Fibroblast of peridontal ligament (primary cell): ENCODE data around the gene CYB5B.
A peak's percentile ranks its signal among the peaks of the same experiment; 100 is the strongest.

Experiments
- DNase-seq: peaks from one replicate; pipeline ENCODE4 v3.0.0-alpha.2; 2010; ENCODE audit errors: extremely low read depth

The CYB5B gene

GRCh38 chr16:69424053-69424934 lies at the start of gene CYB5B:
CYB5B (plus strand) TSS chr16:69424619; CDS start chr16:69424684, 65 bp downstream.
- DNase-seq, result peak; percentile 99

DNA sequence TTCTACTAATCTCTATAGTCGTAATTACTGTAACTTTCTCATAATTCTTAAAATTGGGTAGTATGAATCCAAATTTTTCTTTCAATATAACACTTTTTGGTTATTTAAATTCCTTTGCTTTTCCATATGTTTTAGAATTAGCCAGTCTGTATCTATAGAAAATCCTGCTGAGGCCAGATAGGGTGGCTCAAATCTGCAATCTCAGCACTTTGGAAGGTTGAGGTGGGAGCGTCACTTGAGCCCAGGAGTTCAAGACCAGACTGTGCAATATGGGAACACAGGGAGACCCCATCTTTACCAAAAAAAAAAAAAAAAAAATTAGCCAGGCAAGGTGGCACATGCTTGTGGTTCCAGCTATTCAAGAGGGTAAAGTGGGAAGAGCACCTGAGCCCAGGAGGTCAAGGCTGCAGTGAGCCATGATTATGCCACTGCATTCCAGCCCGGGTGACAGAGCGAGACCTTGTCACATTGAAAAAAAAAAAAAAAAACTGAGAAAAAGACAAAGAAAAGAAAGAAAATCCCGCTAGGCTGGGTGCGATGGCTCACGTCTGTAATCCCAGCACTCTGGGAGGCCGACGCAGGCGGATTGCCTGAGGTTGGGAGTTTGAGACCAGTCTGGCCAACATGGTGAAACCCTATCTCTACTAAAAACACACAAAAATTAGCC lies 47.9 kb upstream of the CYB5B start:
- DNase-seq, result no peak

GRCh38 chr16:69378036-69378435 lies 46.4 kb upstream of the CYB5B start:
- no peak for DNase-seq

- no peak for DNase-seq
These were observed 45.7 kb upstream of the CYB5B start for GRCh38 chr16:69378760-69379159.

- no peak for DNase-seq
These were observed 43.2 kb upstream of the CYB5B start for GRCh38 chr16:69381231-69381630.

DNA sequence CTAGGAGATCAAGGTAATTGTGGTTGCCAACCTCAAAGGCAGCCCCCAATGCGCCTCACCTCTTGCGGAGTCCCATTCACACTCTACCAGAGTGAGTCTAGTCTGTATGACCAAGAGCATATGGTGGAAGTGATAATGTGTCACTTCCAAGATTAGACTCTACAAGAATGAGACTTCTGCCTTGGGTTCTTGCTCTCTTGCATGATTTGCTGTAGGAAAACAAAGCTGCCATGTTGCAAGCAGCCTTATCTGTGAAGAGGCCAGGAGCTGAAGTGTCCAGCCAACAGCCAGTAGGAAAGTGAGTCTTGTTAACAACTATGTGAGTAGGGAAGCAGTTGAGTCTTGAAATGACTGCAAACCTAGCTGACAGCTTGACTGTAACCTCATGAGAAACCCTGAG lies 42.0 kb upstream of the CYB5B start:
- DNase-seq, result no peak

- no peak for DNase-seq
These were observed 39.4 kb upstream of the CYB5B start for GRCh38 chr16:69384974-69385373.

DNA sequence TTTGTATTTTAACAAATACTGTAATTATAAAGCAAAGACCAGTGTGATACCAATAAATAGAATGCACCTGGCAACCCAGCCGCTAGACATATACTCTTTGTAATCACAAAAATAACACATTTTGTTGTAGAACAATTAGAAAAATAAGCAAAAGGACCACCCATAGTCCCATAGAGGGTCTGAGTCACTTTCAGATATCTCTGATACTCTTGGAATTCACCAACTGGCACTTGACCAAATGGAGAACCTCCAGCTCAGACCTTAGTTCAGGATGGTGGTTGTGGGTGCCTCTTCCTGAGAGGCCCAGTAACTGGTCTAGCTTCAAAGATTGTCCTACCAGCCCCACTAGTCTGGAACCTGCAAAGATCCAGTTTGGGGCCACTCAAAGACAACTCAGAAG lies 37.8 kb upstream of the CYB5B start:
- DNase-seq, result no peak

DNA sequence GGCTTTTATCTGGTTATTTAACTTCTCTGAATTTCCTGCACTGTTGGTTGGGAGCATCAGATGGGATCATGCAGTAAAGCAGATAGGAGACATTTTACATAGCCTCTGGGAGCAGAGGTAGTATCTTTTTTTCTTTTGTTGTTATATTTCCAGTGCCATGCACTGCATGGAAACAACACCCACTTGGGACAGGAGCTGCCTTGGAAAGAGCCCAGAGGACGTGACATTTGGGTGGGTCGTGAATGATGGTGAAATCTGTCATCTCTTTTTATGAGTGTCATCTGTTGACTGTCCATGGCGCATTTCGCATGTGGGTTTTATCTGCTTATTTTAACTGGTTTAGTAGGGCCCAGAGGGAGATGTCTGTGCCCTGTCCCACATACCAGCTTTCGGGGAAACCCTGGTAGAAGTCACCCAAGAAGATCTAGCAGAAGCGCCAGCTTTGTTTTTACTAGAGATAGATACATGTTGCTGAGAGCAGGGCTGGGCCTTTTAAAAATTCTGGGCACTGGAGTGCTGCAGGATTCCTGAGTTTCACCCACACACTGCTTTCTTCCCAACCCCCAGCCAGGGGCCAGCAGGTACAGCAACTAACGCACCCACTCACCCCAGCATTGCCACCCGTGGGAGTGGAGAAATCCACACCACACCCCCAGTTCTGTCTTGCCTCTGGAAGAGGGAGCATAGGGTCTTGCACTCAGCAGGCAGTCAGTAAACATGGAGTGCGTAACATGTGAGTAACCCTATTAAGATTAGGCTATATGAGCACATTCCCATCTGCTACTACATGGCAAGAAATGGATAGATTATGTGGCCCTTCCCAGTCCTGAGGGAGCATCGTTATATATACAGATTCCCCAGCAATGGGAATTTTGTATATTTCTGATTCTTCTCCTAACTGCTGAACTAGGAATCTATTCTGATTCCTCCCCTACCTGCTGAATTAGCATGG lies 30.2 kb upstream of the CYB5B start:
- DNase-seq, result peak; percentile 33

DNA sequence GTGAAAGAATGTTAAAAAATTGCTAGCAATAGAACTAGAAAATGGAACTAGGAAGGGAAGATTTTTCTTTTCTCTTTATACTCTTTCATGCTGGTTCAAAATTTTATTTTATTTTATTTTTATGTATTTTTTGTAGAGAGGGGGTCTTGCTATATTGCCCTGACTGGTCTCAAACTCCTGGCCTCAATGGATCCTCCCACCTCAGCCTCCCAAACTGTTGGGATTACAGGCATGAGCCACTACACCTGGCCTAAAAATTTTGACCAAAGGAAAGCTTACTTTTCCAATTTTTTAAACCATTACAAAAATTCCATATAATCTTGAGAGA lies 28.6 kb upstream of the CYB5B start:
- no peak for DNase-seq

GRCh38 chr16:69396187-69397061 lies 28.0 kb upstream of the CYB5B start:
- DNase-seq, result peak; percentile 99

GRCh38 chr16:69397821-69398521 lies 26.4 kb upstream of the CYB5B start:
- DNase-seq, result peak; percentile 80

DNA sequence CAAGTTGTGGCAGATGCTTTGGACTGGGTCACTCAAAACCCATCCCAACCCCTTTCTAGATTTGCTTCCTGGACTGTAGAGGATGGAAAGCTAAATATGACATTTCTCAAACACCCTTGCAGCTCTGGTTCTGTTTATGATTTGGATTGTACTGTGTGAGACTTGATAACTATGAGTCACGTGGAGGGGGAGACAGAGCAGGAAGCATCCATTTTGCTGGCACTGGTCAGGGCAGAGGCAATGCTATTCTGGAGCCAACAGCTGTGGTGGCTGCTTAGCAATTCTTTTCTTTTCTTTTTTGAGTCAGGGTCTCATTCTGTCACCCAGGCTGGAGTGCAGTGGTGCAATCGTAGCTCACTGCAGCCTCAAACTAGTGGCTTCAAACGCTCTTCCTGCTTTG lies 25.1 kb upstream of the CYB5B start:
- peak; percentile 65 for DNase-seq

DNA sequence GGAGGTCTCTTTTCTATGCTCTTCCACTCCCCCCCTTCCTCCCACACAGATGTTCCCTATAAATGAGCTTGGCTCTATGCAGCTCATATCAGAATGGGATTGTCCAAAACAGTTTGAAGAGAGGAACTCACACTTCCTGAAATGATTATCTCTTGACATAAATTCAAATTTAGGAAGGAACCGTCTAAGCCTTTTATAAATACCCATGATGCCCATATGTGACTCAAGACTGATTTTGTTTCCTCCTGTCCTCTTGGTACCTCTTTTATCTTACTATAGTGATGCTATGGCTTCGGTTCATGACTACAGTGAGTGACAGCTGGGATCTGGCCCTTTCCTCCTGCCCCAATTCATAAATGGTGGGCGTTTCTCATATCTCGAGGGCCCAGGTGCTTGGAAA lies 22.0 kb upstream of the CYB5B start:
- no peak for DNase-seq

DNA sequence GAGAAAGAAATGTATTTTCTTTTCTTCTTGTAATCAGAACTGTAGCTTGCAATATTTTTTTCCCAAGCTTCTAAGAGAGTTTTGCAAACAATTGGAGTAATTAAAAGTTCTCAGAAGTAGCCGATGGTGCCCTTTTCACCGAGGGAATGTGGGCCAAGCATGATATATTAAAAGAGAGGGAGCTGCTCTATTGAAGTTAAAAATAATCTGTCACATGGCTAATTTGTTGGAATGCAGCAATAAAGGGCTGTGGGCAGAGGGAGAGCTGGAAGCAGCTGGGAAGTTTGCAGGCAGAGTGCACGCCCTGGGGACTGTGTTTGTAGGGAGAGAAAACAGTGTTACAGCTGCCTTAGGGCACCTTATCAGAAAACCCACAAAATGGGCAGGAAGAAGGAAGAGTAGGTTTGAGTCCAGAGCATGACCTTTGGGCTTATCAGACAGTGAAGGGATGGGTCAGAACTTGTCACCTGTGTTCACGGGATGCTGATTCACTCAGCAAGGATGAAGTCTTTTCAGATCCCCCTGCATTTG lies 20.1 kb upstream of the CYB5B start:
- peak; percentile 70 for DNase-seq

- DNase-seq, result no peak
These were observed 19.1 kb upstream of the CYB5B start for GRCh38 chr16:69405326-69405725.

- no peak for DNase-seq
These were observed 18.7 kb upstream of the CYB5B start for GRCh38 chr16:69405757-69406156.

DNA sequence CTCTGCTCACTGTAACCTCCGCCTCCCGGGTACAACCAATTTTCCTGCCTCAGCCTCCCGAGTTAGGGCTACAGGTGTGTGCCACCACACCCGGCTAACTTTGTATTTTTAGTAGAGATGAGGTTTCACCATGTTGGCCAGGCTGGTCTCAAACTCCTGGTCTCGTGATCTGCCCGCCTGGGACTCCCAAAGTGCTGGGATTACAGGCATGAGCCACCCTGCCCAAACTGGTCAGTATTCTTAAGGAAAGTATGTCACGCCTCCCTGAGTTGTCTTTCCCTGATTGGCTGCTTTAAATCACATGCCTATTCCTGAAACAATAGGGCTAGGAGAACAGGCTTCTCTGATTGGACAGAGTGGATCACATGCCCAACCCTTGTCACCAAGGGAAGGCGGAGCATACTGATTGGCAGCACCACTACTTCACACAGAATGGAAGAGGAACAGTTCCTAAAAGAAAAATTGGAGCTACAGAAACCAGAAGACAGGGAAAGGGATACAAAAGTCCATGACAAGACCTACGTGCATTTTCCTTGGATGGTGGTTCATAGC lies 17.6 kb upstream of the CYB5B start:
- no peak for DNase-seq

- DNase-seq, result no peak
These were observed 16.6 kb upstream of the CYB5B start for GRCh38 chr16:69407702-69408323.

DNA sequence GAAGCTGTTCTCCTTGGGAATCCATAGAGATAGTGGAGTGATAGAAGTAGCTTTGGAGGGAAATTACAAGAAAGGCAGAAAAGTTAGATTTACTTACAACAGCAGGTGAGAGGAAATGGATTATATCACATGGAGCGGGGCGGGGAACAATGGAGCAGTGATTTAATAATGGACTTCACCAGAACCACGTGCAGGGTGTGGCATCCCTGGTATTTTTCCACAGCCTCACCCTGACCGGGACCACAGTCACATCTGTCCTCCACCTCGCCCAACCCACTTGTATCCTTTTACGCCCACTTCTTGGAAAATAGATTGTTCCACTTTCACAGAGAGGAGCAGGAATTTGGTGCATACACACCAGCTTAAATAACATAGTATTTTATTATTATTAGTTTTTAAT lies 15.9 kb upstream of the CYB5B start:
- no peak for DNase-seq
